WI38 (cell line): ENCODE measurements around the gene TMEM120A.

Experiments
- H3K4me3 ChIP-seq: 2 replicates; pipeline ENCODE4 v1.5.1; 2011; ENCODE audit warnings: low read depth, mild to moderate bottlenecking, control low read depth, low read length
- CTCF ChIP-seq: IDR thresholded peaks from 2 replicates; pipeline ENCODE4 v1.5.1; 2012; ENCODE audit warnings: low read depth, mild to moderate bottlenecking, control low read depth, low read length

Gene TMEM120A

DNA sequence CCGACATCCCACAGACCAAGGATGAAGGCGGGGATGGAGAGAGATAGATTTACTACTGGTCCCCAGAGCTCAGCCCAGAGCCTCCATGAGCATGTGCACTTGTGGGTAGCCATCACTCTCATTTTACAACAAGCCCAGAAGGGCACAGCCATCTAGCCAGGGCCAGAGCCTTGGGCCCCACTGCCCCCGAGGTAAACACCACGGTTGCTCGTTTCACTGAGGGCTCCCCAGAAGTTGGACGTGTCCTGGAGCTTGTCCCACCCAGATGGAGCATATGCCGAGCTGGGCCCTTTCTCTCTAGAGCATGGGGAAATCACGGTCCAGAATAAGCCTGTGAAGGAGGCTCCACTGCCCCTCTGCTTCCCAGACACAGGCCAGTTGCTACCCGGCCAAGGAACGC is 9.0 kb upstream of the TMEM120A start:
- H3K4me3 ChIP-seq, result no peak overlapping the region
- TF ChIP-seq CTCF, result no peak

GRCh38 chr7:76002822-76003221 is 8.4 kb upstream of the TMEM120A start:
- no peak for TF ChIP-seq CTCF
- H3K4me3 ChIP-seq, result no peak overlapping the region

DNA sequence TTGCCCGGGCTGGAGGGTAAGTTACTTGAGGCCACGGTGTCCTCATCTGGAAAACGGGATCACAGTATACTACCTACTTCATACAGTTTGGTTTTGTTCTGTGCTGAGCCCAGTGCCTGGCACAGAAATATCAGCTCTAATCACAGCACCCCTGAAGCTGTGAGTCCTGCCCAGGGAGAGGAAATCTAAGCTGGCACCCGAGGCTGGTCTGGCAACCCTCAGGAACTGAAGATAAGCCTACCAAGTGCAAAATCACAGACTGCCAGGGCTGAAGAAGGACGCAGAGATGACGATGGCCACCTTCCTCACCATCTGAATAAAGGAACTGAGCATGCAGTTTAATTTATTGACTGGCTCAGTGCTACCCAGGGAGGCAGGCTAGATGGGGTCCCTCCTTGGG is 7.7 kb upstream of the TMEM120A start:
- TF ChIP-seq CTCF, result no peak
- H3K4me3 ChIP-seq, result no peak overlapping the region

DNA sequence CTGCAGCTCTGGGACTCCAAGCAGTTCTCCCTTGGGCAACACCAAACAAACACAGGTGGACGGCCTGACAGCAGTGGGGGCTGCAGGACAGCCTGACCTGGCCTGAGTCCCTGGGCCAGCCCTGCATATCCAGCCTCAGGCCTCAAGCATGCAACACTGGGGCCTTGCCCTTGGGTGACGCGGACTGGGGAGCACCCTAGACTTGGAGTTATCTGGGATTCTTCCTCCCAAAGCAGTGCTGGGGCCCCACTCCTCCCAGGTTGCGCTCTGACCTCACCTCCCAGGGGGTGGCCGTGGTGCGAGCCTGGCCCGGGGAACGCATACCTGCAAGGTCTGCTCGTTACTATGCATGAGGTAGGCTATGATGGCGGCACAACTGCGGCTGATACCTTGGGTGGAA is 6.2 kb upstream of the TMEM120A start:
- no peak overlapping the region for H3K4me3 ChIP-seq
- no peak for TF ChIP-seq CTCF

GRCh38 chr7:75998038-75998437 is 3.6 kb upstream of the TMEM120A start:
- H3K4me3 ChIP-seq, result no peak overlapping the region
- no peak for TF ChIP-seq CTCF

DNA sequence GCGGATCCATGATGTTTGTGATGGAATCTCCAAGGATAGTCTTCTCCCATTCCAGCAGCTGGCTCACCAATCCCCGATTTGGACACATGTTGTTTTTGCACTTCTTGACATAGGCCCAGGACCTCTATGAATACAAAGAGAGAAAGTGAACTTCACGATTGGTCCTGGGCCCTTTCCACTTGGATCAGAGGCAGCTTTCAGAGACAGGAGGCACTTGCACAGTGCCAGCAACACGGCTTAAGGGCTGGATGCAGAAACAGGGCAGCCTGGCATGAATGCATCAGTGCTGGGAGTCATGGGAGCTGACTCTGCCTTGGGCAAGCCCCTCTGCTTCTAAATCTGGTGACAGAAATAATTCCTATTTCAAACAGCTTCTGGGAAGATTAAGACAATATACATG is 2.1 kb upstream of the TMEM120A start:
- no peak for TF ChIP-seq CTCF

GRCh38 chr7:75995996-75996395 is 1.6 kb upstream of the TMEM120A start:
- TF ChIP-seq CTCF, result no peak
- H3K4me3 ChIP-seq, result no peak overlapping the region

More for the DNA sequence above, 2.1 kb upstream of the TMEM120A start:
- no peak overlapping the region for H3K4me3 ChIP-seq
